Adrenal gland (tissue), 12 donors: ENCODE measurements around the gene UVSSA. TPM values are rescaled to one million over a fixed set of nuclear protein-coding genes. Genes with fewer than 3 reads are reported as not detected.
A peak's percentile ranks its signal among the peaks of the same experiment; 100 is the strongest.

Source experiments
- DNase-seq, 7 donors: peaks; one replicate each; pipeline ENCODE4 v3.0.0-alpha.2; 2019 to 2020
- H3K27ac ChIP-seq, 5 donors: fragments of 200-600 bp; sonication (generic) in 4 of 5; 1 replicate in 3 of 5; 2 replicates in 2 of 5; pipeline versions ENCODE4 v1.5.1 to v1.8.0; 2016 to 2020; ENCODE audit warnings: mild to moderate bottlenecking in 1 of 5
- H3K27me3 ChIP-seq: fragments of 200-600 bp; 2 replicates; pipeline ENCODE4 v1.8.0; 2021
- H3K36me3 ChIP-seq, 2 donors: fragments of 200-600 bp; replicated peaks in 1 of 2; 1 replicate in 1 of 2; 2 replicates in 1 of 2; pipeline versions ENCODE4 v1.5.1 to v1.8.0; 2018 to 2022
- H3K4me1 ChIP-seq, 2 donors: fragments of 200-600 bp; replicated peaks in 1 of 2; 1 replicate in 1 of 2; 2 replicates in 1 of 2; pipeline versions ENCODE4 v1.5.1 to v1.8.0; 2018 to 2021
- H3K4me3 ChIP-seq, 4 donors: fragments of 200-600 bp; sonication (generic) in 3 of 4; one replicate each; pipeline ENCODE4 v1.5.1; 2016 to 2018
- H3K9me3 ChIP-seq, 3 donors: fragments of 200-600 bp; sonication (generic) in 1 of 3; replicated peaks in 1 of 3; 1 replicate in 2 of 3; 2 replicates in 1 of 3; pipeline versions ENCODE4 v1.5.1 to v1.8.0; 2016 to 2021
- CTCF ChIP-seq, 6 experiments: fragments of 450-650 bp in 4 of 6; fragments of 200-600 bp in 2 of 6; sonication (generic) in 1 of 6; IDR thresholded peaks; 1 replicate in 5 of 6; 2 replicates in 1 of 6; pipeline versions ENCODE4 v1.5.1 to v1.8.0; 2016 to 2021; ENCODE audit warnings: antibody characterized with exemption in 6 of 6, mild to moderate bottlenecking in 2 of 6, moderate library complexity in 1 of 6
- POLR2A ChIP-seq, 2 donors: fragments of 450-650 bp; IDR thresholded peaks; one replicate each; pipeline ENCODE4 v1.6.1; 2017; ENCODE audit warnings: antibody characterized with exemption in 2 of 2, mild to moderate bottlenecking in 2 of 2, moderate library complexity in 1 of 2
- WGBS, 4 donors: extraction: QIAGEN DNeasy Blood & Tissue Kit in 2 of 4; methylation state at CpG; one replicate each; pipeline versions ENCODE4 v1.1.5 to v1.1.7; 2013 to 2017; 5-methylcytosine and 5-hydroxymethylcytosine counted together
- intact Hi-C, 2 donors: fragments of 100-400 bp; cut with DNase I; formaldehyde crosslinking; loops; one replicate each; pipeline versions ENCODE4 v1.14.1 to v1.15.0; 2022 to 2023
- polyA plus RNA-seq, 3 donors: library from polyadenylated mRNA; stranded (reverse); fragments of 200-250 nt in 2 of 3; fragments of 350-450 nt in 1 of 3; fragmentation: Illumina TruSeq in 1 of 3; extraction: RNeasy Lipid Tissue Mini Kit (QIAGEN cat#74804) in 1 of 3; gene quantifications; one replicate each; pipeline ENCODE4 v1.2.3, GENCODE V29; 2013 to 2014
- total RNA-seq, 9 donors: library from RNA; depleted of rRNA in 4 of 9; stranded (reverse); fragments of >200 nt in 4 of 9; fragments of 120-200 nt in 1 of 9; fragmentation: NEBNext Ultra II Directional in 1 of 9; extraction: Animal tissue kit (Norgen Biotek cat#: 25700) in 1 of 9; gene quantifications; one replicate each; pipeline versions ENCODE4 v1.1.0 to v1.2.4, GENCODE V29; 2013 to 2023
- donor health status: healthy with polysubstance abuse.
- donor health status: Bipolar disorder and iron deficiency.
- donor health status: DM: yes; HTN: yes; CAD: no.
- donor health status: DM: no; HTN: no; CAD: no.
- donor health status: DM: no; HTN: no; CAD: no.
- donor health status: DM: yes; HTN: yes; CAD: no.

UVSSA gene
- total and polyA plus RNA-seq, 12 donors = 2.9 to 37.4 (median 17.5) TPM

GRCh38 chr4:1368421-1369090 lies 21.5 kb downstream of the UVSSA start:
- 92 to 96% (median 94%) methylated on average over 13 to 24 of the region's 24 CpGs for WGBS, 4 donors
- intact Hi-C loops = loop anchor here in 1 of 2 donors (5.0 kb wide), 1 partner anchor 149 kb away; no protein-coding TSS in a partner anchor
- TF ChIP-seq POLR2A (IDR thresholded peaks at IDR 0.05) = no peak
- TF ChIP-seq CTCF (IDR thresholded peaks at IDR 0.05) = no peak
- H3K9me3 ChIP-seq = no peaks in the 10 kb centered on the region
- H3K4me3 ChIP-seq = no peak overlapping the region
- H3K36me3 ChIP-seq = peaks cover 0 to 5% of the 10 kb centered on the region in 2 donors
- H3K27ac ChIP-seq = no peak overlapping the region
- H3K27me3 ChIP-seq = no peaks in the 10 kb centered on the region
- no peaks in the 10 kb centered on the region for H3K4me1 ChIP-seq
- peak in 3 of 7 donors; percentile 5 to 12 (median 9) for DNase-seq

- WGBS, 4 donors = 88 to 92% (median 90%) methylated on average over 12 to 18 of the region's 18 CpGs
- TF ChIP-seq POLR2A (IDR thresholded peaks at IDR 0.05) (no peak), CTCF (IDR thresholded peaks at IDR 0.05) (no peak)
- H3K27ac ChIP-seq = no peak overlapping the region
- DNase-seq = peak in 3 of 7 donors; percentile 3 to 10 (median 8)
- no peaks in the 10 kb centered on the region for H3K4me1 ChIP-seq
- intact Hi-C loops = loop anchor here in 1 of 2 donors (5.0 kb wide), 1 partner anchor 148 kb away; no protein-coding TSS in a partner anchor
- H3K27me3 ChIP-seq = no peaks in the 10 kb centered on the region
- no peaks in the 10 kb centered on the region for H3K9me3 ChIP-seq
- H3K4me3 ChIP-seq = no peak overlapping the region
- H3K36me3 ChIP-seq = peaks cover 0 to 5% of the 10 kb centered on the region in 2 donors
Measured at GRCh38 chr4:1369091-1369450, 22.1 kb downstream of the UVSSA start.

- Histone ChIP-seq H3K9me3 (no peaks in the 10 kb centered on the region), H3K4me3 (no peak overlapping the region), H3K36me3 (peaks cover 0 to 5% of the 10 kb centered on the region in 2 donors), H3K4me1 (no peaks in the 10 kb centered on the region), H3K27me3 (no peaks in the 10 kb centered on the region), H3K27ac (no peak overlapping the region)
- intact Hi-C loops = loop anchor here in 1 of 2 donors (5.0 kb wide), 1 partner anchor 148 kb away; no protein-coding TSS in a partner anchor
- WGBS, 4 donors = 88 to 93% (median 93%) methylated on average over 22 of the region's 22 CpGs
- peak in 1 of 7 donors; percentile 4 for DNase-seq
- TF ChIP-seq CTCF (IDR thresholded peaks at IDR 0.05) (no peak), POLR2A (IDR thresholded peaks at IDR 0.05) (no peak)
Measured at GRCh38 chr4:1369479-1370079, 22.6 kb downstream of the UVSSA start.

- H3K36me3 ChIP-seq = peaks cover 0 to 8% of the 10 kb centered on the region in 2 donors
Measured at GRCh38 chr4:1370321-1371124, 23.5 kb downstream of the UVSSA start.

More at GRCh38 chr4:1370321-1371124, 23.5 kb downstream of the UVSSA start:
- H3K9me3 ChIP-seq = no peaks in the 10 kb centered on the region
- peak in 3 of 7 donors; percentile 4 to 9 (median 7) for DNase-seq
- 91 to 94% (median 93%) methylated on average over 16 to 29 of the region's 29 CpGs for WGBS, 4 donors
- no peaks in the 10 kb centered on the region for H3K27me3 ChIP-seq
- no peak overlapping the region for H3K27ac ChIP-seq
- no peak for TF ChIP-seq CTCF (IDR thresholded peaks at IDR 0.05)
- no peak for TF ChIP-seq POLR2A (IDR thresholded peaks at IDR 0.05)
- intact Hi-C loops = no loop called here
- no peaks in the 10 kb centered on the region for H3K4me1 ChIP-seq
- H3K4me3 ChIP-seq = no peak overlapping the region
